BLaER1 (cell line): ENCODE data around the gene CDH4.

Experiments
- H3K27ac ChIP-seq: shearing (Covaris generic); formaldehyde crosslinking; 2 replicates; pipeline ENCODE4 v1.8.1; 2022
- H3K27me3 ChIP-seq: shearing (Covaris generic); formaldehyde crosslinking; 2 replicates; pipeline ENCODE4 v1.8.1; 2022
- H3K36me3 ChIP-seq: shearing (Covaris generic); formaldehyde crosslinking; 2 replicates; pipeline ENCODE4 v1.8.1; 2022
- H3K4me1 ChIP-seq: shearing (Covaris generic); formaldehyde crosslinking; 2 replicates; pipeline ENCODE4 v1.8.1; 2022
- H3K4me2 ChIP-seq: shearing (Covaris generic); formaldehyde crosslinking; 2 replicates; pipeline ENCODE4 v1.8.1; 2022
- H3K4me3 ChIP-seq: shearing (Covaris generic); formaldehyde crosslinking; 2 replicates; pipeline ENCODE4 v1.8.1; 2022
- H3K9ac ChIP-seq: shearing (Covaris generic); formaldehyde crosslinking; 2 replicates; pipeline ENCODE4 v1.8.1; 2022
- H3K9me3 ChIP-seq: shearing (Covaris generic); formaldehyde crosslinking; 2 replicates; pipeline ENCODE4 v1.8.1; 2022
- H4K20me1 ChIP-seq: shearing (Covaris generic); formaldehyde crosslinking; 2 replicates; pipeline ENCODE4 v1.8.1; 2022
- Cebpa-rat ChIP-seq: shearing (Covaris generic); IDR thresholded peaks from 2 replicates; pipeline ENCODE4 v1.8.1; 2022

CDH4 gene

DNA sequence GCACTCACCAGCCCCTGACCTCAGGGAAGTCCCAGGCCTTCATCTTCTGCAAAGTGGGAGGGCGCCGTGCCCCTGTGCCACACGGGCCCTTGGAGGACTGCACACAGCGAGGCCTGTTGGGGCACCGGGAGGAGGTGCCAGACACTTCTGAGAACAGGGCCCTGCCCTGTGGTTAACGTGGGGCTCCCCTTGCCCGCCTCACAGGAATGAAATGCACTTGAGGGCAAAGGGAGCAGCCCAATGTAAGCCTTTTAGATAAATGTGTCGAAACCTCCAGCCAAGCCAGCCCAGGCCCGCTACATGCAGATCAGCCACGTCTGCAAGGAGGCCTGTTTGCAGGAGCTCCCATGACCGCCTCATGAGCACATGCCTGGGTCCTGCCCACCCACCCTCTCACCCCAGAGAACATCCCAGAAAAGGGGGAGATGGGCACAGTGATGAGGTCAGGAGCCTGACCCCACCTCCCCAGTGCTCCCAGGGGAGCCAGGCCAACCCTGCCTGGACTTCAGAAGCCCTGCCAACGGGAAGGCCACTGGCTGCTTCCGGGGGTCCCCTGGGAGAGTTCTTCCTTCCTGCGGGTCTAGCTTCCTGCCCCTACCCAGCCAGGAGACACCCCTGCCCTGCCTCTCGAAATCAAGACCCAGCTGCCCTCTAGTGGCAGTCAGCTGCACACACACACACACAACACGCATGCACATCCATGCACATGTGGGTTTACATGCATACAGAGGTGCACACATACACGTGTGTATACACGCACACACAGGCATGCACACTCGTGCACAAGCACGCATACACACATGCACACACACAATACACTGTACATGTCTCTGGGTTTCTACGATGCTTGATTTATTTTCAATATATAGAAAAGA lies 634.9 kb downstream of the CDH4 start:
- Histone ChIP-seq H3K4me3 (no peak overlapping the region), H3K27ac (peak overlapping the region; percentile 19; the same call in 1 of the 2 replicates), H4K20me1 (peaks cover 14% of the 10 kb centered on the region), H3K9me3 (no peaks in the 10 kb centered on the region), H3K4me1 (peaks cover 69% of the 10 kb centered on the region), H3K9ac (no peak overlapping the region; the same call in 1 of the 2 replicates), H3K36me3 (no peaks in the 10 kb centered on the region), H3K4me2 (peak overlapping the region; percentile 87), H3K27me3 (no peaks in the 10 kb centered on the region)
- no peak for TF ChIP-seq Cebpa-rat

DNA sequence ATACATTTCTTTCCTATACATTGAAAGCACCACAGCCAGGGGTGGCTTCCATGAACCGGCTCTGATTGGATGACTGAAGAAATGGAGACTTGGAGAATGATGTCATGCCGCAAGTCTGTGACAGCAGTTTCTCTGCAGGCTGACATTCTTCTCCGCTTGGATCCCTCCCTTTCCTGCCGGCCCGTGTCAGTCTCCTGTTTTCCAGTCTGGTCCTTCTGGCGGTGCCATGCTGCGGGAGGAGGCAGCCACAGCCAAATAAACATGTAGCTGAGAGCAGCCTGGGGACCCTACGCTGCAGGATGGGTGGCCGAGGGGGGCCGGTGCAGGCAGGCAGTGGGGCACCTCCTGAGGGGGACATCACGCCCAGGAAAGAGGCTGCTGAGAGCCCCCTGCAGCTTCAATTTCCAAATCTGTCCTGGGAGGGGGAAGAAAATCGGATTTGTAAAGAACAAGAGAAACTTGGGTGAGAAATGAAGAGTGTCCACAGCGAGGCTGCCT lies 635.6 kb downstream of the CDH4 start:
- TF ChIP-seq Cebpa-rat = no peak
- peak overlapping the region; percentile 46 for H3K9ac ChIP-seq
- H3K36me3 ChIP-seq = no peaks in the 10 kb centered on the region
- H3K4me3 ChIP-seq = no peak overlapping the region
- H3K27ac ChIP-seq = no peak overlapping the region
- peak overlapping the region; percentile 87 for H3K4me2 ChIP-seq
- no peaks in the 10 kb centered on the region for H3K27me3 ChIP-seq
- H3K4me1 ChIP-seq = peaks cover 63% of the 10 kb centered on the region
- peaks cover 14% of the 10 kb centered on the region for H4K20me1 ChIP-seq
- no peaks in the 10 kb centered on the region for H3K9me3 ChIP-seq

DNA sequence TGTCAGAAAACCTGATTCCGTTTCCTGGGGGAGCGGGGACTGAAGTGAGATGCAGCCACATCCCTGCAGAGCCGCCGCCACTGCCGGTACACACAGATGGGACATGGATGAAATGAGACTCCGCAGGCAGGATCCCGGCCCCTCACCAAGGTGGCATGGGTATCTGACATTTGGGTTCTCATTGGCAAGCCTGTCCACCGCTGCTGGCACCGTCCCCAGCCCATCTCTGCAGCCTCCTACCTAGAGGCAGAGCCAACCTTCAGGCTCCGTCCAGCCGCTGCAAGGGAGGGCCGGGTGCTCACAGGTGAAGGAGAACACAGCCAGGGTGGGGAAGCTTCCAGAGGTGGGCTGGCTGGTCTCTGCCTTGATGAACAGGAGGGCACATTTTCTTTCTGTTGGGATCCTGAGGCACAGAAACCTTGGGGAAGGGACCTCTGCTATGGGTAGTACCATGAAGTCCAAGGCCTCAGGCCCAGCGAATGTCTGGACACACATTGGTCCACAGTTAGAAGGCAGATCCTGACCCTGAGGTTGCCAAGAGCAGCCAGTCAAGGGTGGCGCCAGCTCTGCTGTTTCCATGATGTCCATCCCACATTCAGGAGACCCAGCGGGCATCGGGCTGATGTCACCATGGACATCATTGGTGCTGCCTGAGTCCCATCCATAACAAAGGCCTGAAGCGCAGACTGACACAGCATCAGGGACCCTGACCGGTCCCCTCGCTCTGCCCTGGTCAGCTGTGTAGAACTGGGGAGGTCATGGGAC lies 636.2 kb downstream of the CDH4 start:
- no peak overlapping the region for H3K27ac ChIP-seq
- H3K4me1 ChIP-seq = peaks cover 56% of the 10 kb centered on the region
- peak overlapping the region; percentile 87; the same call in 1 of the 2 replicates for H3K4me2 ChIP-seq
- no peaks in the 10 kb centered on the region for H3K9me3 ChIP-seq
- TF ChIP-seq Cebpa-rat = no peak
- H3K4me3 ChIP-seq = no peak overlapping the region
- H3K27me3 ChIP-seq = no peaks in the 10 kb centered on the region
- H3K36me3 ChIP-seq = no peaks in the 10 kb centered on the region
- H3K9ac ChIP-seq = peak overlapping the region; percentile 46; the same call in 1 of the 2 replicates
- peaks cover 14% of the 10 kb centered on the region for H4K20me1 ChIP-seq

DNA sequence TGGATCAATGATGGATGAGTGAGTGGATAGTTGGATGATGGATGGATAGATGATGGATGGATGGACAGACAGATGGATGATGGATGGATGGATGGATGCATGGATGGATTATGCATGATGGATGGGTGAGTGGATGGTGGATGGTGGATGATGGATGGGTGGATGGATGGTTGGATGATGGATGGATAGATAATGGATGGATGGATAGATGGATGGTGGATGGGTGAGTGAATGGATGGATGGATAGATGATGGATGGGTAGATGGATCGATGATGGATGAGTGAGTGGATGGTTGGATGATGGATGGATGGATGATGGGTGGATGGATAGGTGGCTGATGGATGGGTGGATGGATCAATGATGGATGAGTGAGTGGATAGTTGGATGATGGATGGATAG lies 637.6 kb downstream of the CDH4 start:
- Histone ChIP-seq H3K4me3 (no peak overlapping the region), H3K27ac (no peak overlapping the region), H4K20me1 (peaks cover 14% of the 10 kb centered on the region), H3K4me2 (no peak overlapping the region), H3K9ac (no peak overlapping the region), H3K4me1 (peaks cover 42% of the 10 kb centered on the region), H3K36me3 (no peaks in the 10 kb centered on the region), H3K27me3 (no peaks in the 10 kb centered on the region), H3K9me3 (no peaks in the 10 kb centered on the region)
- TF ChIP-seq Cebpa-rat = no peak

DNA sequence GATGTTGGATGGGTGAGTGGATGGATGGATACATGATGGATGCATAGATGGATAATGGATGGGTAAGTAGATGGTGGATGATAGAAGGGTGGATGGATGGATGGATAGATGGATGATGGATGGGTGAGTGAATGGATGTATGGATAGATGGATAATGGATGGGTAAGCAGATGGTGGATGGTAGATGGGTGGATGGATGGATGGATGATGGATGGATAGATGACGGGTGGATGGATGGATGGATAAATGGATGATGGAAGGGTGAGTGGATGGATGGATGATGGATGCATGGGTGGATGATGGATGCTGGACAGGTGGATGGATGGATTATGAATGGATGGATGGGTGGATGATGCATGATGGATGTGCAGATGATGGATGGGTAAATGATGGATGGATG lies 638.1 kb downstream of the CDH4 start:
- no peak for TF ChIP-seq Cebpa-rat
- Histone ChIP-seq H4K20me1 (peaks cover 14% of the 10 kb centered on the region), H3K4me3 (no peak overlapping the region), H3K9ac (no peak overlapping the region), H3K4me2 (no peak overlapping the region), H3K27ac (no peak overlapping the region), H3K27me3 (no peaks in the 10 kb centered on the region), H3K4me1 (peaks cover 37% of the 10 kb centered on the region), H3K9me3 (no peaks in the 10 kb centered on the region), H3K36me3 (no peaks in the 10 kb centered on the region)

DNA sequence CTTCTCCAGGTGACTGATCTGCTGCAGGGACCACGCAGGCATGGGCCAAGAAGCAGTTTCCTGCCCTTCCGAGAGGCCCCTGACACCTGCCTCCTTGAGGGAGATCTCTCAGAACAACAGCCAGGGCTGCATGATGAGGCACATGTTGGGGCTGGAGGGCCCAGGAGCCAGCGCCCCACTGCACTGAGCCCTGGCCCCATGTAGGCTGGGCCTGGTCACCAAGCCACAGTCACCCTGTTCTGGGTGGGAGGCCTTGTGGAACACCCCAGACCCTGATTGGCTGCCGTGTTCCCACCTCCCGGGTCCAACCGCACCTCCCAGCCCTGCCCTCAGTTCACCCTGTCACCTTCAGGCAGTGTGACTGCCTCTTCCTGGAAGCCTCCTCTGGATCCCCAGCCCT lies 639.4 kb downstream of the CDH4 start:
- Histone ChIP-seq H3K9ac (no peak overlapping the region), H3K4me2 (no peak overlapping the region), H3K36me3 (no peaks in the 10 kb centered on the region), H3K27me3 (no peaks in the 10 kb centered on the region), H4K20me1 (peaks cover 5% of the 10 kb centered on the region), H3K27ac (no peak overlapping the region), H3K9me3 (no peaks in the 10 kb centered on the region), H3K4me1 (peaks cover 35% of the 10 kb centered on the region), H3K4me3 (no peak overlapping the region)
- TF ChIP-seq Cebpa-rat = no peak

DNA sequence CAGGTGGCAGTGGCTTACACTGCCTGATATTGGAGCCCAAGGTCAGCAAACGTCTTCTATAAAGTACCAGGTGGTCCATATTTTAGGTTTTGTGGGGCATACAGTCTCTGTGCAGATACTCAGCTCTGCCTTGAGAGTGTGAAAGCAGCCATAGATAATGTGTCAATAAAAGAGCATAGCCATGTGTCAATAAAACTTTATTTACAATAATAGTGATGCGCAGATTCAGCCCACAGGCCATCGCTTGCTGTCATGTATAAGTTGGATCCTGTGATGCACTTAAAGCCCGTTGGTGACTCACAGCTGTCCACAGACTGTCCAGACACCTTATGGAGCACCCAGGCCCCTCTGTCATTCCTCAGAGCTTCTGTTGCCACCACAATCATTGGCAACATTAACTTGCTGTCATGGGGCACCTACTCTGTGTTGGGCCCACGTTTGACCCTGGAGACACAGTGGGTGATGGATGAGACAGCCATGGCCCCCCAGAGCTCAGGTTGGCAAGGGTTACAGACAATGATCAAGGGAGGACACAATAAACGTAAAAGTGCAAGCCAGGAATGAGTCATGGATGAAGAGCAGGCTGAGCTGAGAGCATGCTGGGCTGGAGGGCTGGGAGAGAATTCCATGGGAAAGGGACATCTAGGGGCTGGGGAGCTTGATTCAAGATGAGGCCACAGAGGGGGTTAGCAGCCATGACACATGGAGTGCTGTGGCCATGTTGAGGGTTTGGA lies 640.0 kb downstream of the CDH4 start:
- H3K27me3 ChIP-seq = no peaks in the 10 kb centered on the region
- no peaks in the 10 kb centered on the region for H3K36me3 ChIP-seq
- H3K9me3 ChIP-seq = no peaks in the 10 kb centered on the region
- no peak for TF ChIP-seq Cebpa-rat
- peaks cover 34% of the 10 kb centered on the region for H3K4me1 ChIP-seq
- no peaks in the 10 kb centered on the region for H4K20me1 ChIP-seq
- H3K4me3 ChIP-seq = no peak overlapping the region
- H3K27ac ChIP-seq = no peak overlapping the region
- no peak overlapping the region for H3K9ac ChIP-seq
- H3K4me2 ChIP-seq = no peak overlapping the region

DNA sequence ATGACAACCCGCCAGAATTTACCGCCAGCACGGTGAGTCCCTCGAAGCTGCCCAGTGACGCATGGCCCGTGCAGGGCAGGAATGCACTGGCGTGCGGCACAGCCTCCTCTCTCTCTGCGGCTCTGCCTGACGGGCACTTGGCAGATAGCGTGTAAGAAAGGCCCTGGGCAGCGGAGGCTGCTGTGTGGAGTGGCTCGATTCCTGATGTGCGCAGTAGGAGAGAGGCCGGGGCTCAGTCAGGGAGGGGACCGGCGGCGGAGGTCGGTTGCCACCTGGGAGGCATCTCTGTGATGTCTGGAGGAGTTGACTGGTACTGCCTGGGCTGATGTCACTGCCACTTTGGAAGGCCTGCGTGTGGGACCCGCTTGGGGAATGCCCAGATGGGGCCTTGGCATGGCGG lies 643.0 kb downstream of the CDH4 start:
- Histone ChIP-seq H3K4me1 (peaks cover 22% of the 10 kb centered on the region), H3K27ac (no peak overlapping the region), H3K4me3 (no peak overlapping the region), H3K9ac (no peak overlapping the region), H3K4me2 (no peak overlapping the region), H3K27me3 (no peaks in the 10 kb centered on the region), H3K36me3 (no peaks in the 10 kb centered on the region), H4K20me1 (no peaks in the 10 kb centered on the region), H3K9me3 (no peaks in the 10 kb centered on the region)
- TF ChIP-seq Cebpa-rat = no peak

DNA sequence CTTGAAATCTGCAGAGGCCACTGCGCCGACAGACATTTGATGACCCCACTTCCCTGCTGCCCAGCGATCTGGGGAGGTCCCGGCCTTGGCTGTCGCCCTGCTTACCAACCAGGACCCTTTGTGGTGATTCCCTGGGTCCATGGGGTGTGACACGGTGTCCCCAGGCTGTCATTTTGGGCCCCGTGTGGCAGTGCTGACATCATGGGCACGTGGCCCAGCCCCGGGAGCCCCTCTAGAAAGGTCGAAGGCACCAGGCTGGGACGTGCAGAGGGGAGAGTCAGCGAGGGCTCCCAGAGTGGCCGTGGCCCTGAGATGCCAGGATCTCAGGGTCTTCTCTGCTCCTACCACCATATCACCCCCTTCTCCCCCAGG lies 643.6 kb downstream of the CDH4 start:
- Histone ChIP-seq H3K36me3 (no peaks in the 10 kb centered on the region), H3K4me1 (peaks cover 22% of the 10 kb centered on the region), H3K4me3 (no peak overlapping the region), H3K27me3 (no peaks in the 10 kb centered on the region), H3K4me2 (peak overlapping the region; percentile 49; the same call in 1 of the 2 replicates), H3K9ac (no peak overlapping the region), H3K27ac (no peak overlapping the region), H3K9me3 (no peaks in the 10 kb centered on the region), H4K20me1 (no peaks in the 10 kb centered on the region)
- TF ChIP-seq Cebpa-rat = no peak
